ENCODE results near the gene BAIAP2.

The BAIAP2 gene

GRCh38 chr17:81097134-81097942, 62.4 kb downstream of the BAIAP2 start:
- peak; percentile 75 for DNase-seq
- Mint-ChIP-seq H3K4me1 (ENCODE audit: low read depth) (peaks cover 61% of the 10 kb centered on the region), H3K27me3 (peaks cover 7% of the 10 kb centered on the region), H3K9me3 (no peaks in the 10 kb centered on the region), H3K4me3 (no peak overlapping the region), H3K36me3 (ENCODE audit: low read depth) (no peaks in the 10 kb centered on the region), H3K27ac (no peak overlapping the region)

- Mint-ChIP-seq H3K27me3 (peaks cover 7% of the 10 kb centered on the region), H3K27ac (no peak overlapping the region), H3K4me3 (no peak overlapping the region), H3K4me1 (ENCODE audit: low read depth) (peaks cover 59% of the 10 kb centered on the region), H3K36me3 (ENCODE audit: low read depth) (no peaks in the 10 kb centered on the region), H3K9me3 (no peaks in the 10 kb centered on the region)
- peak; percentile 46 for DNase-seq
Measured at GRCh38 chr17:81097943-81098308, 63.0 kb downstream of the BAIAP2 start.

GRCh38 chr17:81099888-81100287, 64.9 kb downstream of the BAIAP2 start:
- no peaks in the 10 kb centered on the region for H3K9me3 Mint-ChIP-seq
- H3K4me1 Mint-ChIP-seq (ENCODE audit: low read depth): peaks cover 42% of the 10 kb centered on the region
- H3K27ac Mint-ChIP-seq: no peak overlapping the region
- H3K27me3 Mint-ChIP-seq: no peaks in the 10 kb centered on the region
- H3K4me3 Mint-ChIP-seq: no peak overlapping the region
- no peak for DNase-seq
- H3K36me3 Mint-ChIP-seq (ENCODE audit: low read depth): no peaks in the 10 kb centered on the region

GRCh38 chr17:81100668-81101067, 65.7 kb downstream of the BAIAP2 start:
- no peak overlapping the region for H3K27ac Mint-ChIP-seq
- no peaks in the 10 kb centered on the region for H3K36me3 Mint-ChIP-seq (ENCODE audit: low read depth)
- no peak overlapping the region for H3K4me3 Mint-ChIP-seq
- no peak for DNase-seq
- H3K27me3 Mint-ChIP-seq: no peaks in the 10 kb centered on the region
- peaks cover 34% of the 10 kb centered on the region for H3K4me1 Mint-ChIP-seq (ENCODE audit: low read depth)
- H3K9me3 Mint-ChIP-seq: no peaks in the 10 kb centered on the region

- Mint-ChIP-seq H3K4me1 (ENCODE audit: low read depth) (peaks cover 23% of the 10 kb centered on the region), H3K27ac (no peak overlapping the region), H3K4me3 (no peak overlapping the region), H3K36me3 (ENCODE audit: low read depth) (no peaks in the 10 kb centered on the region), H3K9me3 (no peaks in the 10 kb centered on the region), H3K27me3 (no peaks in the 10 kb centered on the region)
- DNase-seq: peak; percentile 94
Measured at GRCh38 chr17:81101614-81102306, 66.8 kb downstream of the BAIAP2 start.

GRCh38 chr17:81102352-81102751, 67.4 kb downstream of the BAIAP2 start:
- Mint-ChIP-seq H3K4me1 (ENCODE audit: low read depth) (peaks cover 19% of the 10 kb centered on the region), H3K4me3 (no peak overlapping the region), H3K27me3 (no peaks in the 10 kb centered on the region), H3K36me3 (ENCODE audit: low read depth) (no peaks in the 10 kb centered on the region), H3K9me3 (no peaks in the 10 kb centered on the region), H3K27ac (no peak overlapping the region)
- no peak for DNase-seq

GRCh38 chr17:81102869-81103268, 67.9 kb downstream of the BAIAP2 start:
- no peak overlapping the region for H3K27ac Mint-ChIP-seq

GRCh38 chr17:81103379-81103778, 68.4 kb downstream of the BAIAP2 start:
- no peaks in the 10 kb centered on the region for H3K9me3 Mint-ChIP-seq
- H3K4me1 Mint-ChIP-seq (ENCODE audit: low read depth): peaks cover 8% of the 10 kb centered on the region
- DNase-seq: no peak
- H3K36me3 Mint-ChIP-seq (ENCODE audit: low read depth): no peaks in the 10 kb centered on the region
- no peak overlapping the region for H3K4me3 Mint-ChIP-seq
- no peak overlapping the region for H3K27ac Mint-ChIP-seq
- H3K27me3 Mint-ChIP-seq: no peaks in the 10 kb centered on the region

More at GRCh38 chr17:81102869-81103268, 67.9 kb downstream of the BAIAP2 start:
- Mint-ChIP-seq H3K4me3 (no peak overlapping the region), H3K9me3 (no peaks in the 10 kb centered on the region), H3K27me3 (no peaks in the 10 kb centered on the region), H3K4me1 (ENCODE audit: low read depth) (peaks cover 13% of the 10 kb centered on the region), H3K36me3 (ENCODE audit: low read depth) (no peaks in the 10 kb centered on the region)
- no peak for DNase-seq

- Mint-ChIP-seq H3K27me3 (no peaks in the 10 kb centered on the region), H3K4me3 (no peak overlapping the region), H3K9me3 (no peaks in the 10 kb centered on the region), H3K36me3 (ENCODE audit: low read depth) (no peaks in the 10 kb centered on the region), H3K4me1 (ENCODE audit: low read depth) (peaks cover 2% of the 10 kb centered on the region), H3K27ac (no peak overlapping the region)
- DNase-seq: no peak
Measured at GRCh38 chr17:81106716-81107115, 71.8 kb downstream of the BAIAP2 start.

- H3K27me3 Mint-ChIP-seq: no peaks in the 10 kb centered on the region
- no peak overlapping the region for H3K4me3 Mint-ChIP-seq
- H3K27ac Mint-ChIP-seq: no peak overlapping the region
- H3K4me1 Mint-ChIP-seq (ENCODE audit: low read depth): peaks cover 2% of the 10 kb centered on the region
- no peaks in the 10 kb centered on the region for H3K36me3 Mint-ChIP-seq (ENCODE audit: low read depth)
- DNase-seq: no peak
- no peaks in the 10 kb centered on the region for H3K9me3 Mint-ChIP-seq
Measured at GRCh38 chr17:81108220-81108619, 73.3 kb downstream of the BAIAP2 start.

- DNase-seq: no peak
- no peak overlapping the region for H3K4me3 Mint-ChIP-seq
- H3K27me3 Mint-ChIP-seq: no peaks in the 10 kb centered on the region
- no peaks in the 10 kb centered on the region for H3K9me3 Mint-ChIP-seq
- H3K27ac Mint-ChIP-seq: no peak overlapping the region
- peaks cover 2% of the 10 kb centered on the region for H3K4me1 Mint-ChIP-seq (ENCODE audit: low read depth)
- H3K36me3 Mint-ChIP-seq (ENCODE audit: low read depth): no peaks in the 10 kb centered on the region
Measured at GRCh38 chr17:81109957-81110356, 75.0 kb downstream of the BAIAP2 start.

GRCh38 chr17:81110488-81111040, 75.6 kb downstream of the BAIAP2 start:
- DNase-seq: no peak
- Mint-ChIP-seq H3K27ac (no peak overlapping the region), H3K4me3 (no peak overlapping the region), H3K36me3 (ENCODE audit: low read depth) (no peaks in the 10 kb centered on the region), H3K4me1 (ENCODE audit: low read depth) (peaks cover 2% of the 10 kb centered on the region), H3K9me3 (no peaks in the 10 kb centered on the region), H3K27me3 (no peaks in the 10 kb centered on the region)

- Mint-ChIP-seq H3K4me1 (ENCODE audit: low read depth) (peaks cover 2% of the 10 kb centered on the region), H3K27ac (no peak overlapping the region), H3K36me3 (ENCODE audit: low read depth) (no peaks in the 10 kb centered on the region), H3K9me3 (no peaks in the 10 kb centered on the region), H3K4me3 (no peak overlapping the region), H3K27me3 (no peaks in the 10 kb centered on the region)
- DNase-seq: no peak
Measured at GRCh38 chr17:81111066-81111465, 76.1 kb downstream of the BAIAP2 start.

- Mint-ChIP-seq H3K4me3 (no peak overlapping the region), H3K27ac (no peak overlapping the region), H3K36me3 (ENCODE audit: low read depth) (no peaks in the 10 kb centered on the region), H3K9me3 (no peaks in the 10 kb centered on the region), H3K4me1 (ENCODE audit: low read depth) (peaks cover 2% of the 10 kb centered on the region), H3K27me3 (no peaks in the 10 kb centered on the region)
- DNase-seq: no peak
Measured at GRCh38 chr17:81112450-81112849, 77.5 kb downstream of the BAIAP2 start.

GRCh38 chr17:81113158-81113724, 78.3 kb downstream of the BAIAP2 start:
- Mint-ChIP-seq H3K36me3 (ENCODE audit: low read depth) (no peaks in the 10 kb centered on the region), H3K4me3 (no peak overlapping the region), H3K27ac (no peak overlapping the region), H3K27me3 (no peaks in the 10 kb centered on the region), H3K4me1 (ENCODE audit: low read depth) (peaks cover 2% of the 10 kb centered on the region), H3K9me3 (no peaks in the 10 kb centered on the region)
- DNase-seq: no peak

All from activated T-cell treated with anti-CD3 and anti-CD28 coated beads, Interleukin-2, amount 50 U/mL, for 24 hours (primary cell).